Measurements from ENCODE around the gene AHNAK2.
"Not testable (repeated sequence)": the region's sequence is repeated elsewhere in the genome, so short reads cannot be mapped to it uniquely, and the experiment has no call there.

GRCh38 chr14:104943216-104944015, 34.8 kb downstream of the AHNAK2 start:
- not testable (repeated sequence) for TF ChIP-seq EZH2phosphoT487 (IDR thresholded peaks at IDR 0.05; ENCODE audit: insufficient read depth, low read depth); EZH2 (IDR thresholded peaks at IDR 0.05; ENCODE audit: insufficient read depth, poor library complexity, severe bottlenecking)
